HCT116 (cell line): ENCODE data around the gene INF2. TPM values are rescaled to one million over a fixed set of nuclear protein-coding genes. Genes with fewer than 3 reads are reported as not detected.

Experiments used
- ATAC-seq: fragments of 200-7000 bp; cut with Tn5 transposase; 2 replicates; pipeline ENCODE4 v1.9.1; 2020; ENCODE audit warnings: mild to moderate bottlenecking, moderate library complexity
- BruUV-seq: library from RNA; stranded (reverse); fragments of 400-500 nt; replicated peaks from 2 replicates; lab custom pipeline; 2021; lab: Mats Ljungman, UMichigan
- CTCF ChIA-PET: fragments of 300-600 bp; sonication (Branson Sonifier 250); formaldehyde crosslinking; loops from one replicate; lab custom pipeline; 2021; ENCODE audit warnings: antibody characterized with exemption; lab: Charles Lee
- POLR2A ChIA-PET: fragments of 300-600, 350-600 bp; sonication (Branson Sonifier 250); formaldehyde crosslinking; loops from one replicate; lab custom pipeline; 2021; ENCODE audit warnings: antibody characterized with exemption; lab: Charles Lee
- RAD21 ChIA-PET, 2 experiments: fragments of 300-600 bp; sonication (Branson Sonifier 250); formaldehyde crosslinking; loops; one replicate each; lab custom pipeline; 2023; ENCODE audit warnings: low total read pairs in 2 of 2; ENCODE audit not compliant: uncharacterized antibody in 2 of 2, unreplicated experiment in 2 of 2, low non-redundant PET in 1 of 2; lab: Charles Lee
- DNase-seq: peaks from one replicate; pipeline ENCODE4 v3.0.0-alpha.2; 2010; ENCODE audit warnings: low read depth, low spot score
- H2AFZ ChIP-seq: fragments of 200-600 bp; shearing (Covaris generic), sonication (generic); 2 replicates; pipeline ENCODE4 v1.6.1; 2017; ENCODE audit warnings: low read depth, mixed run types, mixed read lengths, antibody characterized with exemption, low read length; ENCODE audit not compliant: poor library complexity, severe bottlenecking
- H3K27ac ChIP-seq: 2 replicates; pipeline ENCODE4 v1.5.1; 2012; ENCODE audit warnings: low read depth, low read length
- H3K27me3 ChIP-seq: fragments of 200-600 bp; sonication (generic); 2 replicates; pipeline ENCODE4 v1.6.1; 2016; ENCODE audit warnings: mixed run types, low read length, mixed read lengths; ENCODE audit not compliant: insufficient read depth
- H3K36me3 ChIP-seq, 2 experiments: fragments of 200-500 bp in 1 of 2; fragments of 200-600 bp in 1 of 2; sonication (Bioruptor generic) in 1 of 2; sonication (generic) in 1 of 2; 2 replicates each; pipeline versions ENCODE4 v1.5.1 to v1.6.1; 2014 to 2016; ENCODE audit warnings: low read length in 2 of 2, inconsistent platforms in 1 of 2, mixed read lengths in 1 of 2, mixed run types in 1 of 2; ENCODE audit not compliant: insufficient read depth in 2 of 2, control insufficient read depth in 1 of 2
- H3K4me1 ChIP-seq, 2 experiments: fragments of 200-600 bp in 1 of 2; sonication (generic) in 1 of 2; 2 replicates each; pipeline versions ENCODE4 v1.5.1 to v1.6.1; 2012 to 2017; ENCODE audit warnings: low read length in 2 of 2, inconsistent platforms in 1 of 2, mild to moderate bottlenecking in 1 of 2, mixed read lengths in 1 of 2, mixed run types in 1 of 2, moderate library complexity in 1 of 2; ENCODE audit not compliant: insufficient read depth in 2 of 2, control insufficient read depth in 1 of 2
- H3K4me2 ChIP-seq: fragments of 200-600 bp; sonication (generic); 2 replicates; pipeline ENCODE4 v1.6.1; 2017; ENCODE audit warnings: mixed run types, low read length, mixed read lengths
- H3K4me3 ChIP-seq, 2 experiments: fragments of 200-600 bp in 1 of 2; sonication (generic) in 1 of 2; replicated peaks in 1 of 2; 2 replicates each; pipeline ENCODE4 v1.5.1; 2011 to 2016; ENCODE audit warnings: low read length in 2 of 2, control low read depth in 1 of 2, low read depth in 1 of 2, mild to moderate bottlenecking in 1 of 2, mixed read lengths in 1 of 2, mixed run types in 1 of 2
- H3K79me2 ChIP-seq: fragments of 200-600 bp; sonication (generic); 2 replicates; pipeline ENCODE4 v1.6.1; 2017; ENCODE audit warnings: mild to moderate bottlenecking, mixed run types, low read length, moderate library complexity, mixed read lengths; ENCODE audit not compliant: insufficient read depth
- H3K9ac ChIP-seq: fragments of 200-600 bp; sonication (generic); 2 replicates; pipeline ENCODE4 v1.6.1; 2016; ENCODE audit warnings: low read length, mixed read lengths
- H3K9me2 ChIP-seq: fragments of 200-600 bp; sonication (generic), shearing (Covaris generic); 2 replicates; pipeline ENCODE4 v1.6.1; 2017; ENCODE audit warnings: mixed run types, mild to moderate bottlenecking, moderate library complexity; ENCODE audit not compliant: insufficient read depth
- H3K9me3 ChIP-seq, 2 experiments: fragments of 200-500 bp in 1 of 2; fragments of 200-600 bp in 1 of 2; sonication (Bioruptor generic) in 1 of 2; sonication (generic) in 1 of 2; 2 replicates each; pipeline ENCODE4 v1.6.1; 2014 to 2017; ENCODE audit warnings: low read length in 2 of 2, mixed read lengths in 2 of 2, inconsistent platforms in 1 of 2, low read depth in 1 of 2, mild to moderate bottlenecking in 1 of 2, mixed run types in 1 of 2, moderate library complexity in 1 of 2; ENCODE audit not compliant: control insufficient read depth in 1 of 2, insufficient read depth in 1 of 2
- H4K20me1 ChIP-seq: fragments of 200-600 bp; sonication (generic), shearing (Covaris generic); 2 replicates; pipeline ENCODE4 v1.6.1; 2017; ENCODE audit warnings: mixed run types, mild to moderate bottlenecking, moderate library complexity; ENCODE audit not compliant: insufficient read depth
- CBX3 ChIP-seq: IDR thresholded peaks from 2 replicates; pipeline ENCODE4 v1.6.1; 2012; ENCODE audit warnings: low read depth
- CEBPB ChIP-seq: IDR thresholded peaks from 2 replicates; pipeline ENCODE4 v1.6.1; 2012; ENCODE audit warnings: low read depth
- ELF1 ChIP-seq: IDR thresholded peaks from 2 replicates; pipeline ENCODE4 v1.6.1; 2012; ENCODE audit warnings: low read depth, borderline replicate concordance
- EZH2phosphoT487 ChIP-seq: fragments of 200-600 bp; IDR thresholded peaks from 2 replicates; pipeline ENCODE4 v1.6.1; 2018; ENCODE audit warnings: antibody characterized with exemption, borderline replicate concordance
- FOSL1 ChIP-seq: IDR thresholded peaks from 2 replicates; pipeline ENCODE4 v1.6.1; 2012; ENCODE audit warnings: low read depth
- JUND ChIP-seq: IDR thresholded peaks from 2 replicates; pipeline ENCODE4 v1.6.1; 2012
- POLR2A ChIP-seq: IDR thresholded peaks from 2 replicates; pipeline ENCODE4 v1.7.0; 2011; ENCODE audit warnings: borderline replicate concordance; ENCODE audit not compliant: insufficient read depth, insufficient read length; ENCODE audit errors: extremely low read depth
- POLR2AphosphoS5 ChIP-seq: IDR thresholded peaks from 2 replicates; pipeline ENCODE4 v1.6.1; 2011; ENCODE audit warnings: mild to moderate bottlenecking, low read depth, low read length, moderate library complexity
- RAD21 ChIP-seq: IDR thresholded peaks from 2 replicates; pipeline ENCODE4 v1.6.1; 2012; ENCODE audit warnings: low read depth, mild to moderate bottlenecking
- SIN3A ChIP-seq: IDR thresholded peaks from 2 replicates; pipeline ENCODE4 v1.6.1; 2012; ENCODE audit warnings: low read depth
- SRF ChIP-seq: IDR thresholded peaks from 2 replicates; pipeline ENCODE4 v1.6.1; 2012; ENCODE audit warnings: low read depth
- TCF7L2 ChIP-seq: IDR thresholded peaks from 2 replicates; pipeline ENCODE4 v1.7.0; 2011; ENCODE audit warnings: borderline replicate concordance, inconsistent platforms; ENCODE audit not compliant: insufficient read depth, insufficient read length; ENCODE audit errors: extremely low read depth
- YY1 ChIP-seq: IDR thresholded peaks from 2 replicates; pipeline ENCODE4 v1.6.1; 2011; ENCODE audit warnings: low read length, low read depth, moderate library complexity, mild to moderate bottlenecking; ENCODE audit not compliant: insufficient replicate concordance; ENCODE audit errors: extremely low read depth
- ZFX ChIP-seq: fragments of 450-650 bp; IDR thresholded peaks from 2 replicates; pipeline ENCODE4 v1.6.1; 2017
- ZNF274 ChIP-seq: fragments of 200-500 bp; sonication (Bioruptor generic); IDR thresholded peaks from 2 replicates; pipeline ENCODE4 v1.6.1; 2014; ENCODE audit warnings: mild to moderate bottlenecking, low read depth, low read length, inconsistent platforms
- intact Hi-C: fragments of 100-400 bp; cut with micrococcal nuclease; formaldehyde crosslinking; loops from 2 replicates; pipeline ENCODE4 v1.10.0; 2022
- total RNA-seq: library from RNA; stranded (reverse); gene quantifications from one replicate; pipeline ENCODE4 v1.2.1, GENCODE V29; 2021; ENCODE audit not compliant: unreplicated experiment
- TF ChIP-seq, protein P1 (sequence below), 3 experiments: fragments of 200-600 bp in 1 of 3; sonication (generic) in 1 of 3; IDR thresholded peaks in 2 of 3; conservative IDR thresholded peaks in 1 of 3; 2 replicates each; pipeline ENCODE4 v1.5.1; 2012 to 2017; ENCODE audit warnings: low read depth in 2 of 3, low read length in 2 of 3, antibody characterized with exemption in 1 of 3, borderline replicate concordance in 1 of 3, control low read depth in 1 of 3, mild to moderate bottlenecking in 1 of 3, mixed read lengths in 1 of 3, mixed run types in 1 of 3, moderate library complexity in 1 of 3; ENCODE audit not compliant: insufficient read depth in 1 of 3
- TF ChIP-seq, protein P2 (sequence below): IDR thresholded peaks from 2 replicates; pipeline ENCODE4 v1.6.1; 2011; ENCODE audit warnings: mild to moderate bottlenecking, low read length, moderate library complexity; ENCODE audit not compliant: insufficient replicate concordance; ENCODE audit errors: extremely low read depth
- TF ChIP-seq, protein P3 (sequence below): IDR thresholded peaks from 2 replicates; pipeline ENCODE4 v1.6.1; 2012
- TF ChIP-seq, protein P4 (sequence below): IDR thresholded peaks from 2 replicates; pipeline ENCODE4 v1.6.1; 2012

INF2 gene
- total RNA-seq, 1 experiment from 2014 or later: 95.8 TPM

DNA sequence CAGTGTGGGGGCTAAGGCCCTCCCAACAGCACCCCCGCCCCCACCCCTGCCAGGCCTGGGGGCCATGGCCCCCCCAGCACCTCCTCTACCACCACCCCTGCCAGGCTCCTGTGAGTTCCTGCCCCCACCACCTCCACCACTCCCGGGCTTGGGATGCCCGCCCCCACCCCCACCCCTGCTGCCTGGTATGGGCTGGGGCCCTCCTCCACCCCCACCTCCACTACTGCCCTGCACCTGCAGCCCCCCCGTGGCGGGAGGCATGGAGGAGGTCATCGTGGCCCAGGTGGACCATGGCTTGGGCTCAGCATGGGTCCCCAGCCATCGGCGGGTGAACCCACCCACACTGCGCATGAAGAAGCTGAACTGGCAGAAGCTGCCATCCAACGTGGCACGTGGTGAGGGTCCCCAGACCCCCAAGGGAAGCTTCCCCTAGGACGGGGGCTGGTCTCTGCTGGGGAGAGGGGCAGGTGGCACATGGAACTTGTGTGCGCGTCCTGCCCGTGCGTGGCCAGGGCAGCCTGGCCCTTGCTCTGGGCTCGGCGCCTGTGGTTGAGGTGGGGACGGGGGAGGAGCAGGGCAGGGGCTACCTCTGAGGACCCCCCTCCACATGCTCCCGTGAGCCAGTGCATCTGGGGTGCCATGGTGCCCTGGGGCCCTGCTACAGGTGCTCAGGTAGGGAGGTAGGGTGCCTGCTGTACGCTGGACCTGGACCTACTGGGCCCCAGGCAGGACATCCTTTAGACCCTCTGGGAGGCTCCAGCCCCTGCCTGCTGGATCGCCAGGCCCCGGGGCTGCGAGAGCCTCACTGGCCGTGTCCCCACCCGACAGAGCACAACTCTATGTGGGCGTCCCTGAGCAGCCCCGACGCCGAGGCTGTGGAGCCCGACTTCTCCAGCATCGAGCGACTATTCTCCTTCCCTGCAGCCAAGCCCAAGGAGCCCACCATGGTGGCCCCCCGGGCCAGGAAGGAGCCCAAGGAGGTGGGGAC lies 18.5 kb downstream of the INF2 start:
- Histone ChIP-seq H4K20me1 (no peaks in the 10 kb centered on the region), H3K36me3 (peaks cover 20 to 48% of the 10 kb centered on the region in 2 experiments; a peak in 3 of 4 replicates), H3K27me3 (no peaks in the 10 kb centered on the region), H3K4me2 (no peak overlapping the region), H3K4me1 (peaks cover 0 to 10% of the 10 kb centered on the region in 2 experiments; a peak in 2 of 4 replicates), H3K4me3 (no peak overlapping the region), H3K9ac (no peak overlapping the region), H3K27ac (peak overlapping the region; percentile 26; the same call in 1 of the 2 replicates), H2AFZ (no peak overlapping the region), H3K9me3 (no peaks in the 10 kb centered on the region), H3K9me2 (no peaks in the 10 kb centered on the region), H3K79me2 (no peaks in the 10 kb centered on the region)
- ChIA-PET POLR2A (interaction anchor here (0.8 kb wide), 1 partner anchor 42 kb away, joined by 3 read pairs; no protein-coding TSS in a partner anchor), CTCF (interaction anchor here (1.0 to 1.4 kb wide), 2 partner anchors 20 to 42 kb away, joined by 4 to 5 read pairs; no protein-coding TSS in a partner anchor), RAD21 (no interaction called here)
- ATAC-seq (peak; percentile 25), DNase-seq (no peak)
- intact Hi-C loops: loop anchor here (1.0 kb wide), 2 partner anchors 42 to 58 kb away; no protein-coding TSS in a partner anchor
- BruUV-seq: no TSS peak
- no peak for TF ChIP-seq CEBPB
- TF ChIP-seq, protein P1, sequence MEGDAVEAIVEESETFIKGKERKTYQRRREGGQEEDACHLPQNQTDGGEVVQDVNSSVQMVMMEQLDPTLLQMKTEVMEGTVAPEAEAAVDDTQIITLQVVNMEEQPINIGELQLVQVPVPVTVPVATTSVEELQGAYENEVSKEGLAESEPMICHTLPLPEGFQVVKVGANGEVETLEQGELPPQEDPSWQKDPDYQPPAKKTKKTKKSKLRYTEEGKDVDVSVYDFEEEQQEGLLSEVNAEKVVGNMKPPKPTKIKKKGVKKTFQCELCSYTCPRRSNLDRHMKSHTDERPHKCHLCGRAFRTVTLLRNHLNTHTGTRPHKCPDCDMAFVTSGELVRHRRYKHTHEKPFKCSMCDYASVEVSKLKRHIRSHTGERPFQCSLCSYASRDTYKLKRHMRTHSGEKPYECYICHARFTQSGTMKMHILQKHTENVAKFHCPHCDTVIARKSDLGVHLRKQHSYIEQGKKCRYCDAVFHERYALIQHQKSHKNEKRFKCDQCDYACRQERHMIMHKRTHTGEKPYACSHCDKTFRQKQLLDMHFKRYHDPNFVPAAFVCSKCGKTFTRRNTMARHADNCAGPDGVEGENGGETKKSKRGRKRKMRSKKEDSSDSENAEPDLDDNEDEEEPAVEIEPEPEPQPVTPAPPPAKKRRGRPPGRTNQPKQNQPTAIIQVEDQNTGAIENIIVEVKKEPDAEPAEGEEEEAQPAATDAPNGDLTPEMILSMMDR (IDR thresholded peaks at IDR 0.05 in 2 of 3, conservative IDR thresholded peaks at IDR 0.05 in 1 of 3; ENCODE audit: borderline replicate concordance in 1 of 3, insufficient read depth in 1 of 3, low read depth in 2 of 3, low read length in 2 of 3): no peak
- TF ChIP-seq ZFX: no peak
- no peak for TF ChIP-seq SRF
- no peak for TF ChIP-seq FOSL1
- TF ChIP-seq TCF7L2: no peak
- TF ChIP-seq YY1: no peak
- no peak for TF ChIP-seq ZNF274
- TF ChIP-seq, protein P2, sequence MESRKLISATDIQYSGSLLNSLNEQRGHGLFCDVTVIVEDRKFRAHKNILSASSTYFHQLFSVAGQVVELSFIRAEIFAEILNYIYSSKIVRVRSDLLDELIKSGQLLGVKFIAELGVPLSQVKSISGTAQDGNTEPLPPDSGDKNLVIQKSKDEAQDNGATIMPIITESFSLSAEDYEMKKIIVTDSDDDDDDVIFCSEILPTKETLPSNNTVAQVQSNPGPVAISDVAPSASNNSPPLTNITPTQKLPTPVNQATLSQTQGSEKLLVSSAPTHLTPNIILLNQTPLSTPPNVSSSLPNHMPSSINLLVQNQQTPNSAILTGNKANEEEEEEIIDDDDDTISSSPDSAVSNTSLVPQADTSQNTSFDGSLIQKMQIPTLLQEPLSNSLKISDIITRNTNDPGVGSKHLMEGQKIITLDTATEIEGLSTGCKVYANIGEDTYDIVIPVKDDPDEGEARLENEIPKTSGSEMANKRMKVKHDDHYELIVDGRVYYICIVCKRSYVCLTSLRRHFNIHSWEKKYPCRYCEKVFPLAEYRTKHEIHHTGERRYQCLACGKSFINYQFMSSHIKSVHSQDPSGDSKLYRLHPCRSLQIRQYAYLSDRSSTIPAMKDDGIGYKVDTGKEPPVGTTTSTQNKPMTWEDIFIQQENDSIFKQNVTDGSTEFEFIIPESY: no peak
- TF ChIP-seq ELF1: no peak
- no peak for TF ChIP-seq CBX3
- no peak for TF ChIP-seq SIN3A
- TF ChIP-seq POLR2A: no peak
- TF ChIP-seq, protein P3, sequence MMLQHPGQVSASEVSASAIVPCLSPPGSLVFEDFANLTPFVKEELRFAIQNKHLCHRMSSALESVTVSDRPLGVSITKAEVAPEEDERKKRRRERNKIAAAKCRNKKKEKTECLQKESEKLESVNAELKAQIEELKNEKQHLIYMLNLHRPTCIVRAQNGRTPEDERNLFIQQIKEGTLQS: no peak
- no peak for TF ChIP-seq EZH2phosphoT487
- TF ChIP-seq POLR2AphosphoS5: no peak
- TF ChIP-seq, protein P4, sequence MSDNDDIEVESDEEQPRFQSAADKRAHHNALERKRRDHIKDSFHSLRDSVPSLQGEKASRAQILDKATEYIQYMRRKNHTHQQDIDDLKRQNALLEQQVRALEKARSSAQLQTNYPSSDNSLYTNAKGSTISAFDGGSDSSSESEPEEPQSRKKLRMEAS: no peak
- TF ChIP-seq RAD21: no peak
- no peak for TF ChIP-seq JUND
